NAMALWA (cell line): ENCODE measurements around the gene CFAP20.
"Not testable (repeated sequence)": the region's sequence is repeated elsewhere in the genome, so short reads cannot be mapped to it uniquely, and the experiment has no call there.

Experiments
- DNase-seq: peaks from one replicate; pipeline ENCODE4 v3.0.0-alpha.2; 2015; ENCODE audit warnings: low spot score

Gene CFAP20

GRCh38 chr16:58096249-58096648 is 32.9 kb downstream of the CFAP20 start:
- no peak for DNase-seq

GRCh38 chr16:58095575-58095960 is 33.6 kb downstream of the CFAP20 start:
- DNase-seq = not testable (repeated sequence)

- no peak for DNase-seq
Measured at GRCh38 chr16:58094791-58095574, 34.2 kb downstream of the CFAP20 start.

GRCh38 chr16:58094026-58094425 is 35.2 kb downstream of the CFAP20 start:
- DNase-seq = no peak

GRCh38 chr16:58090396-58090795 is 38.8 kb downstream of the CFAP20 start:
- not testable (repeated sequence) for DNase-seq

GRCh38 chr16:58088091-58088490 is 41.1 kb downstream of the CFAP20 start:
- DNase-seq = no peak

- no peak for DNase-seq
Measured at GRCh38 chr16:58087209-58087913, 41.8 kb downstream of the CFAP20 start.

- DNase-seq = no peak
Measured at GRCh38 chr16:58086381-58087208, 42.6 kb downstream of the CFAP20 start.

GRCh38 chr16:58085584-58086251 is 43.5 kb downstream of the CFAP20 start:
- no peak for DNase-seq

GRCh38 chr16:58085171-58085570 is 44.0 kb downstream of the CFAP20 start:
- DNase-seq = no peak

- DNase-seq = no peak
Measured at GRCh38 chr16:58084635-58085034, 44.5 kb downstream of the CFAP20 start.

- no peak for DNase-seq
Measured at GRCh38 chr16:58082381-58082780, 46.8 kb downstream of the CFAP20 start.

GRCh38 chr16:58080657-58081056 is 48.5 kb downstream of the CFAP20 start:
- not testable (repeated sequence) for DNase-seq

GRCh38 chr16:58077796-58078195 is 51.4 kb downstream of the CFAP20 start:
- DNase-seq = no peak

GRCh38 chr16:58076514-58076913 is 52.7 kb downstream of the CFAP20 start:
- no peak for DNase-seq

GRCh38 chr16:58074657-58075056 is 54.5 kb downstream of the CFAP20 start:
- DNase-seq = no peak

- not testable (repeated sequence) for DNase-seq
Measured at GRCh38 chr16:58073086-58073485, 56.1 kb downstream of the CFAP20 start.

- DNase-seq = not testable (repeated sequence)
Measured at GRCh38 chr16:58072134-58072533, 57.0 kb downstream of the CFAP20 start.

- no peak for DNase-seq
Measured at GRCh38 chr16:58070585-58070984, 58.6 kb downstream of the CFAP20 start.
